Prostate gland (tissue), 2 donors: ENCODE data around the gene CIDEA. TPM values are rescaled to one million over a fixed set of nuclear protein-coding genes. Genes with fewer than 3 reads are reported as not detected.

ENCODE experiments used
- DNase-seq: peaks from one replicate; pipeline ENCODE4 v3.0.0-alpha.2; 2019; ENCODE audit warnings: low spot score
- H3K27ac ChIP-seq, 2 donors: fragments of 200-600 bp; sonication (generic); 2 replicates each; pipeline ENCODE4 v1.5.1; 2017 to 2019
- H3K27me3 ChIP-seq: fragments of 200-600 bp; sonication (generic); replicated peaks from 2 replicates; pipeline ENCODE4 v1.5.1; 2019; ENCODE audit not compliant: insufficient read depth
- H3K36me3 ChIP-seq, 2 donors: fragments of 200-600 bp; sonication (generic); 1 replicate in 1 of 2; 2 replicates in 1 of 2; pipeline versions ENCODE4 v1.5.1 to v1.8.1; 2017 to 2019
- H3K4me1 ChIP-seq: fragments of 200-600 bp; sonication (generic); replicated peaks from 2 replicates; pipeline ENCODE4 v1.5.1; 2019
- H3K4me3 ChIP-seq, 2 donors: fragments of 200-600 bp; sonication (generic); 2 replicates each; pipeline ENCODE4 v1.5.1; 2017 to 2019
- H3K9me3 ChIP-seq: fragments of 200-600 bp; sonication (generic); 2 replicates; pipeline ENCODE4 v1.5.1; 2017
- CTCF ChIP-seq, 4 experiments: fragments of 200-600 bp in 2 of 4; fragments of 450-650 bp in 2 of 4; sonication (generic) in 2 of 4; IDR thresholded peaks; 1 replicate in 3 of 4; 2 replicates in 1 of 4; pipeline ENCODE4 v1.5.1; 2016 to 2019; ENCODE audit warnings: antibody characterized with exemption in 4 of 4, mild to moderate bottlenecking in 2 of 4, moderate library complexity in 2 of 4
- POLR2A ChIP-seq: fragments of 450-650 bp; IDR thresholded peaks from one replicate; pipeline ENCODE4 v1.6.1; 2016; ENCODE audit warnings: antibody characterized with exemption, mild to moderate bottlenecking
- POLR2AphosphoS5 ChIP-seq: sonication (generic); formaldehyde crosslinking; IDR thresholded peaks from one replicate; pipeline ENCODE4 v1.6.1; 2017; ENCODE audit warnings: antibody characterized with exemption
- WGBS: methylation state at CpG from one replicate; pipeline ENCODE4 v1.1.5; 2018; 5-methylcytosine and 5-hydroxymethylcytosine counted together
- intact Hi-C: fragments of 100-400 bp; cut with DNase I; formaldehyde crosslinking; loops from one replicate; pipeline ENCODE4 v1.14.2; 2022
- total RNA-seq, 2 donors: library from RNA; depleted of rRNA; stranded (reverse); fragments of >200 nt; gene quantifications; one replicate each; pipeline ENCODE4 v1.1.0, GENCODE V29; 2016

CIDEA gene
- total RNA-seq, 2 donors from 2014 or later: not detected

- H3K27me3 ChIP-seq: peaks cover 11% of the 10 kb centered on the region
- no peak for DNase-seq
- WGBS: 81% methylated on average over 6 of the region's 6 CpGs
- no peaks in the 10 kb centered on the region for H3K4me1 ChIP-seq
- no peak overlapping the region for H3K27ac ChIP-seq
- no peaks in the 10 kb centered on the region for H3K36me3 ChIP-seq
- no peak overlapping the region for H3K4me3 ChIP-seq
- TF ChIP-seq CTCF (IDR thresholded peaks at IDR 0.05): no peak
- TF ChIP-seq POLR2A: no peak
- no peak for TF ChIP-seq POLR2AphosphoS5
- H3K9me3 ChIP-seq: no peaks in the 10 kb centered on the region
- intact Hi-C loops: no loop called here
These were observed 6.2 kb upstream of the CIDEA start for GRCh38 chr18:12247946-12248345.

DNA sequence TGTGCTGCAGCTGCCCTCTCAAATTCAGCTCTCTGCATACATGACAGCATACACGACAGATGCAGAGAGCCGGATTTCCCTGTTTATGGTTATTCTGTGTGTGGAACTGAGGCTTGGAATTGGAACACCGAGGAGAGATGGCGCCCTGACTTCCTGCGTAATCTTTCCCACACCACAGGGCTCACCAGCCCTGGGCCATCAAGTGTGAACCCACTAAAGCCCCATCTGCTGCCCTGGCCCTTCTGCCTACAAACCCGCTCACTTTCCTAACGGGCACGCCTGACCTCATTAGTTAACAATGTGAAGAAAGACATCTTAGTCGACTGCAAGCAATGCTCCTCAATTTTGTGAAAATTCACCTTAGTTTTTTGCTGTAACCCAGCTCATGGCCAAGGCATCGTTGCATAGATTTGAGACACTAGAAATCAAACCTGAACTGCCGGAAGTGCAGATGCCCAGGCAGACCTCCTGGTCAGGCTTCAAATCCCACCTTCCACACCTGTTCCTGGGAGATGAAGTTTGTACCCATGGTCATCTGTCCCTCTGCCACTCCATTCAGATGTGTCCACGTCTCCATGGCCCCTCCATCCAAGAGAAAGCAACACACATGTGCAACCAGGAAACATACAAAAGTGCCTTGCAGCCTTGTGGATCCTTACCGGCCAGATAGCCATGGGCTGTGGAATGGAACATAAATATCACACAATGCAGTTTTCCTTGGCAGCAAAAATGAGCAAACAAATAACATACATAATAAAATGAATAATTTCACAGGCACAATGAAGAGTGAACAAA, 5.0 kb upstream of the CIDEA start:
- no peak for TF ChIP-seq POLR2A
- TF ChIP-seq CTCF (IDR thresholded peaks at IDR 0.05): no peak
- TF ChIP-seq POLR2AphosphoS5: no peak
- Histone ChIP-seq H3K27me3 (peaks cover 13% of the 10 kb centered on the region), H3K9me3 (no peaks in the 10 kb centered on the region), H3K36me3 (no peaks in the 10 kb centered on the region), H3K27ac (no peak overlapping the region), H3K4me3 (no peak overlapping the region), H3K4me1 (no peaks in the 10 kb centered on the region)
- 81% methylated on average over 13 of the region's 13 CpGs for whole genome bisulfite sequencing
- intact Hi-C loops: no loop called here
- no peak for DNase-seq

DNA sequence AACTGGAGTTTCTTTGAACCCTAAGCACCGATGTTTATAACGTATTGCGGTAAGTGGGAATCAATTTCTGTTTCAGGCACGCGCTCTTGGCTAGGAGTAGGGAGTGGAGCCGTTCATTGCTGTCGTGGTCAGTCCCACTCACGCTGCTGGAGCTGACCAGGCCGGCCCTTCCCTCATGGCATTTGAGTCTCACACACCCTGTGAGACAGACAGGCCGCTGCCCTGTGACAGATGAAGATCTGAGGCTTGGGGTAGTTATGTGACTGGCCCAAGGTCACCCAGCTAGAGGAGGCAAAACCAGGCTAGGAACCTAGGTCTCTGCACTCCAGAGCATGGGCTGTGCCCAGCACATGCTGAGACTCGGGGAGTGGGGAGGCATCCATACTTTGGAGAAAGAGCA, 2.9 kb upstream of the CIDEA start:
- H3K9me3 ChIP-seq: no peaks in the 10 kb centered on the region
- intact Hi-C loops: no loop called here
- no peaks in the 10 kb centered on the region for H3K4me1 ChIP-seq
- H3K27ac ChIP-seq: no peak overlapping the region
- 96% methylated on average over 10 of the region's 11 CpGs for WGBS
- TF ChIP-seq POLR2A (no peak), CTCF (IDR thresholded peaks at IDR 0.05) (no peak), POLR2AphosphoS5 (no peak)
- no peak overlapping the region for H3K4me3 ChIP-seq
- DNase-seq: no peak
- H3K27me3 ChIP-seq: peaks cover 18% of the 10 kb centered on the region
- H3K36me3 ChIP-seq: no peaks in the 10 kb centered on the region

GRCh38 chr18:12252061-12252460, 2.1 kb upstream of the CIDEA start:
- H3K36me3 ChIP-seq: no peaks in the 10 kb centered on the region
- no peaks in the 10 kb centered on the region for H3K9me3 ChIP-seq
- peaks cover 18% of the 10 kb centered on the region for H3K27me3 ChIP-seq
- H3K4me3 ChIP-seq: no peak overlapping the region
- DNase-seq: no peak
- 93% methylated on average over 6 of the region's 6 CpGs for WGBS
- H3K27ac ChIP-seq: no peak overlapping the region
- no peaks in the 10 kb centered on the region for H3K4me1 ChIP-seq
- TF ChIP-seq POLR2A: no peak
- TF ChIP-seq POLR2AphosphoS5: no peak
- no peak for TF ChIP-seq CTCF (IDR thresholded peaks at IDR 0.05)
- intact Hi-C loops: no loop called here

- H3K4me3 ChIP-seq: no peak overlapping the region
- H3K36me3 ChIP-seq: no peaks in the 10 kb centered on the region
- WGBS: 19% methylated on average over 11 of the region's 11 CpGs
- no peak for DNase-seq
- peaks cover 10% of the 10 kb centered on the region for H3K27me3 ChIP-seq
- H3K9me3 ChIP-seq: no peaks in the 10 kb centered on the region
- H3K4me1 ChIP-seq: no peaks in the 10 kb centered on the region
- intact Hi-C loops: no loop called here
- no peak overlapping the region for H3K27ac ChIP-seq
- TF ChIP-seq CTCF (IDR thresholded peaks at IDR 0.05): no peak
- TF ChIP-seq POLR2AphosphoS5: no peak
- no peak for TF ChIP-seq POLR2A
These were observed 1.1 kb upstream of the CIDEA start for GRCh38 chr18:12253027-12253426.
